HepG2 (cell line): Measurements from ENCODE around the gene BCL6. TPM values are rescaled to one million over a fixed set of nuclear protein-coding genes. Genes with fewer than 3 reads are reported as not detected.

Source experiments
- ATAC-seq: fragments of 200-7000 bp; cut with Tn5 transposase; 3 replicates; pipeline ENCODE4 v1.9.1; 2020; ENCODE audit warnings: mild to moderate bottlenecking, moderate library complexity
- BruUV-seq: library from RNA; stranded (reverse); fragments of 400-500 nt; replicated peaks from 2 replicates; lab custom pipeline; 2021; lab: Mats Ljungman, UMichigan
- CTCF ChIA-PET: fragments of 300-600 bp; formaldehyde crosslinking; extraction: SDS; loops from one replicate; lab custom pipeline; 2021; ENCODE audit warnings: low total read pairs, inconsistent platforms, low intra/inter-chr PET ratio; lab: Yijun Ruan, JAX
- POLR2A ChIA-PET: fragments of 350-600 bp; sonication (Branson Sonifier 250); formaldehyde crosslinking; loops from one replicate; lab custom pipeline; 2020; ENCODE audit warnings: antibody characterized with exemption, inconsistent platforms; lab: Yijun Ruan, JAX
- DNase-seq: peaks from one replicate; pipeline ENCODE4 v3.0.0-alpha.2; 2015; ENCODE audit warnings: low spot score
- FAIRE-seq: peaks from 3 replicates; lab custom pipeline; 2011; peaks lifted over from hg19 to GRCh38; lab: Jason Lieb, UNC
- H2AFZ ChIP-seq: one replicate; pipeline ENCODE4 v1.6.1; 2011; ENCODE audit warnings: low read length, inconsistent platforms
- H3K27ac ChIP-seq: fragments of 300-600 bp; 3 replicates; pipeline ENCODE4 v1.8.0; 2011; ENCODE audit warnings: mixed run types, mild to moderate bottlenecking, mixed read lengths, low read length, inconsistent platforms; ENCODE audit not compliant: insufficient read depth; ENCODE audit errors: extremely low read length
- H3K27me3 ChIP-seq, 2 experiments: fragments of 200-600 bp in 1 of 2; 2 replicates in 1 of 2; 3 replicates in 1 of 2; pipeline versions ENCODE4 v1.6.0 to v1.8.0; 2011; ENCODE audit warnings: low read length in 2 of 2, mild to moderate bottlenecking in 2 of 2, moderate library complexity in 2 of 2, inconsistent platforms in 1 of 2; ENCODE audit not compliant: insufficient read depth in 2 of 2, control insufficient read depth in 1 of 2
- H3K36me3 ChIP-seq, 2 experiments: fragments of 200-600 bp in 1 of 2; replicated peaks in 1 of 2; 2 replicates in 1 of 2; 3 replicates in 1 of 2; pipeline versions ENCODE4 v1.5.1 to v1.8.0; 2011; ENCODE audit warnings: low read length in 2 of 2, inconsistent platforms in 1 of 2; ENCODE audit not compliant: insufficient read depth in 2 of 2, control insufficient read depth in 1 of 2
- H3K4me1 ChIP-seq: 2 replicates; pipeline ENCODE4 v1.5.1; 2012; ENCODE audit warnings: low read length, inconsistent platforms; ENCODE audit not compliant: insufficient read depth
- H3K4me2 ChIP-seq: 2 replicates; pipeline ENCODE4 v1.6.0; 2011; ENCODE audit warnings: low read depth, low read length, inconsistent platforms
- H3K4me3 ChIP-seq, 3 experiments: fragments of 200-600 bp in 1 of 3; sonication (generic), shearing (Covaris generic) in 1 of 3; replicated peaks in 1 of 3; 2 replicates each; pipeline ENCODE4 v1.5.1; 2011 to 2016; ENCODE audit warnings: low read length in 3 of 3, inconsistent platforms in 2 of 3, low read depth in 2 of 3, mild to moderate bottlenecking in 2 of 3, control low read depth in 1 of 3, mixed read lengths in 1 of 3; ENCODE audit not compliant: insufficient read depth in 1 of 3
- H3K79me2 ChIP-seq: one replicate; pipeline ENCODE4 v1.6.1; 2011; ENCODE audit warnings: low read length, inconsistent platforms; ENCODE audit not compliant: insufficient read depth
- H3K9ac ChIP-seq: 2 replicates; pipeline ENCODE4 v1.6.0; 2011; ENCODE audit warnings: mild to moderate bottlenecking, low read depth, low read length, inconsistent platforms; ENCODE audit not compliant: insufficient read depth
- H3K9me3 ChIP-seq: 2 replicates; pipeline ENCODE4 v1.5.1; 2012; ENCODE audit warnings: mild to moderate bottlenecking, low read length
- H4K20me1 ChIP-seq: 2 replicates; pipeline ENCODE4 v1.6.0; 2011; ENCODE audit warnings: inconsistent platforms, mild to moderate bottlenecking, low read length, moderate library complexity; ENCODE audit not compliant: insufficient read depth
- ATRX ChIP-seq: sonication (generic); formaldehyde crosslinking; IDR thresholded peaks from 2 replicates; pipeline ENCODE4 v1.4.0; 2020; ENCODE audit warnings: missing genetic modification reagents, borderline replicate concordance
- CHD4 ChIP-seq: fragments of 200-600 bp; sonication (generic); IDR thresholded peaks from 2 replicates; pipeline ENCODE4 v1.7.0; 2017; ENCODE audit warnings: mild to moderate bottlenecking, low read length, borderline replicate concordance
- EP300 ChIP-seq, 3 experiments: sonication (generic) in 1 of 3; formaldehyde crosslinking in 1 of 3; IDR thresholded peaks; 2 replicates each; pipeline versions ENCODE4 v1.5.1 to v1.6.1; 2011 to 2020; ENCODE audit warnings: low read depth in 2 of 3, low read length in 2 of 3, borderline replicate concordance in 1 of 3, improper control_type of control experiment in 1 of 3, mild to moderate bottlenecking in 1 of 3, missing genetic modification reagents in 1 of 3, moderate library complexity in 1 of 3
- GLI4 ChIP-seq: sonication (generic); formaldehyde crosslinking; IDR thresholded peaks from 2 replicates; pipeline ENCODE4 v1.5.1; 2020; ENCODE audit warnings: missing genetic modification reagents, mild to moderate bottlenecking, moderate library complexity, borderline replicate concordance
- JARID2 ChIP-seq: sonication (generic); formaldehyde crosslinking; IDR thresholded peaks from 2 replicates; pipeline ENCODE4 v1.8.1; 2023; ENCODE audit warnings: missing genetic modification reagents, inconsistent platforms; ENCODE audit not compliant: insufficient replicate concordance
- JUN ChIP-seq: sonication (generic); formaldehyde crosslinking; IDR thresholded peaks from 2 replicates; pipeline ENCODE4 v1.4.0; 2020; ENCODE audit warnings: mild to moderate bottlenecking, missing genetic modification reagents
- NFE2L1 ChIP-seq: sonication (generic); formaldehyde crosslinking; IDR thresholded peaks from 2 replicates; pipeline ENCODE4 v1.4.0; 2020; ENCODE audit warnings: missing genetic modification reagents, mild to moderate bottlenecking, borderline replicate concordance
- TCF12 ChIP-seq, 2 experiments: fragments of 450-650 bp in 1 of 2; sonication (generic) in 1 of 2; formaldehyde crosslinking in 1 of 2; IDR thresholded peaks; 2 replicates each; pipeline versions ENCODE4 v1.6.1 to v1.8.0; 2017 to 2022; ENCODE audit warnings: antibody characterized with exemption in 1 of 2, mild to moderate bottlenecking in 1 of 2, missing genetic modification reagents in 1 of 2, moderate library complexity in 1 of 2
- ZSCAN25 ChIP-seq: sonication (generic); formaldehyde crosslinking; IDR thresholded peaks from 2 replicates; pipeline ENCODE4 v1.8.0; 2022; ENCODE audit warnings: mild to moderate bottlenecking, missing genetic modification reagents
- WGBS: methylation state at CpG from one replicate; pipeline ENCODE4 v1.1.6; 2017; ENCODE audit warnings: low lambda C conversion rate; 5-methylcytosine and 5-hydroxymethylcytosine counted together
- in situ Hi-C: cut with HindIII; loops from 2 replicates; pipeline ENCODE4 v1.10.0; 2017; ENCODE audit warnings: low pct_unique_long_range_greater_than_20kb; ENCODE audit not compliant: extremely low pct_ligation_motif_present
- intact Hi-C: fragments of 100-400 bp; cut with micrococcal nuclease; formaldehyde crosslinking; loops from one replicate; pipeline ENCODE4 v1.10.0; 2022; ENCODE audit not compliant: unreplicated experiment
- polyA plus RNA-seq, 8 experiments: library from polyadenylated mRNA; depleted of rRNA in 3 of 8; stranded (reverse) in 7 of 8; unstranded in 1 of 8; fragments of >200 nt; fragmentation: Illumina TruSeq in 4 of 8; extraction: Trizol in 4 of 8; gene quantifications; 2 replicates each; pipeline versions ENCODE4 v1.2.1 to v1.2.3, GENCODE V29; 2011 to 2016; ENCODE audit warnings: low read depth in 4 of 8, missing spikeins in 1 of 8, mixed read lengths in 1 of 8; ENCODE audit not compliant: insufficient read depth in 1 of 8
- total RNA-seq, 5 experiments: library from RNA; depleted of rRNA; stranded (reverse); fragments of >200 nt; fragmentation: Illumina TruSeq; extraction: Trizol; gene quantifications; 2 replicates each; pipeline ENCODE4 v1.2.3, GENCODE V29; 2016; ENCODE audit warnings: low read depth in 1 of 5
- TF ChIP-seq, protein P1 (sequence below): sonication (generic); formaldehyde crosslinking; IDR thresholded peaks from 2 replicates; pipeline ENCODE4 v1.4.0; 2020; ENCODE audit warnings: mild to moderate bottlenecking, missing genetic modification reagents, borderline replicate concordance
- TF ChIP-seq, protein P2 (sequence below): IDR thresholded peaks from 2 replicates; pipeline ENCODE4 v1.6.1; 2012; ENCODE audit warnings: low read length, improper control_type of control experiment

The BCL6 gene
- total and polyA plus RNA-seq, 2 of the 13 experiments (the other 11 are each of a cell fraction or from before 2014, with no cell fraction given), result 21.2 to 53.7 TPM

GRCh38 chr3:187763850-187764648 is 18.8 kb upstream of the BCL6 start:
- no peak for ATAC-seq
- POLR2A ChIA-PET, result interaction anchor here (3.0 kb wide), 1 partner anchor 14 kb away, joined by 17 read pairs; no protein-coding TSS in a partner anchor
- BruUV-seq, result no TSS peak
- TF ChIP-seq EP300 (IDR thresholded peaks at IDR 0.05; ENCODE audit: low read depth in 2 of 2, low read length in 2 of 2) (no peak), EP300 (CRISPR knock-in tag; IDR thresholded peaks at IDR 0.05; ENCODE audit: borderline replicate concordance) (no peak), ATRX (CRISPR knock-in tag) (no peak), CHD4 (no peak), GLI4 (CRISPR knock-in tag) (no peak), JARID2 (no peak), JUN (CRISPR knock-in tag) (no peak), ZSCAN25 (CRISPR knock-in tag) (no peak), NFE2L1 (CRISPR knock-in tag) (no peak), TCF12 (IDR thresholded peaks at IDR 0.05) (no peak), TCF12 (CRISPR knock-in tag; IDR thresholded peaks at IDR 0.05) (no peak)
- TF ChIP-seq, protein P1, sequence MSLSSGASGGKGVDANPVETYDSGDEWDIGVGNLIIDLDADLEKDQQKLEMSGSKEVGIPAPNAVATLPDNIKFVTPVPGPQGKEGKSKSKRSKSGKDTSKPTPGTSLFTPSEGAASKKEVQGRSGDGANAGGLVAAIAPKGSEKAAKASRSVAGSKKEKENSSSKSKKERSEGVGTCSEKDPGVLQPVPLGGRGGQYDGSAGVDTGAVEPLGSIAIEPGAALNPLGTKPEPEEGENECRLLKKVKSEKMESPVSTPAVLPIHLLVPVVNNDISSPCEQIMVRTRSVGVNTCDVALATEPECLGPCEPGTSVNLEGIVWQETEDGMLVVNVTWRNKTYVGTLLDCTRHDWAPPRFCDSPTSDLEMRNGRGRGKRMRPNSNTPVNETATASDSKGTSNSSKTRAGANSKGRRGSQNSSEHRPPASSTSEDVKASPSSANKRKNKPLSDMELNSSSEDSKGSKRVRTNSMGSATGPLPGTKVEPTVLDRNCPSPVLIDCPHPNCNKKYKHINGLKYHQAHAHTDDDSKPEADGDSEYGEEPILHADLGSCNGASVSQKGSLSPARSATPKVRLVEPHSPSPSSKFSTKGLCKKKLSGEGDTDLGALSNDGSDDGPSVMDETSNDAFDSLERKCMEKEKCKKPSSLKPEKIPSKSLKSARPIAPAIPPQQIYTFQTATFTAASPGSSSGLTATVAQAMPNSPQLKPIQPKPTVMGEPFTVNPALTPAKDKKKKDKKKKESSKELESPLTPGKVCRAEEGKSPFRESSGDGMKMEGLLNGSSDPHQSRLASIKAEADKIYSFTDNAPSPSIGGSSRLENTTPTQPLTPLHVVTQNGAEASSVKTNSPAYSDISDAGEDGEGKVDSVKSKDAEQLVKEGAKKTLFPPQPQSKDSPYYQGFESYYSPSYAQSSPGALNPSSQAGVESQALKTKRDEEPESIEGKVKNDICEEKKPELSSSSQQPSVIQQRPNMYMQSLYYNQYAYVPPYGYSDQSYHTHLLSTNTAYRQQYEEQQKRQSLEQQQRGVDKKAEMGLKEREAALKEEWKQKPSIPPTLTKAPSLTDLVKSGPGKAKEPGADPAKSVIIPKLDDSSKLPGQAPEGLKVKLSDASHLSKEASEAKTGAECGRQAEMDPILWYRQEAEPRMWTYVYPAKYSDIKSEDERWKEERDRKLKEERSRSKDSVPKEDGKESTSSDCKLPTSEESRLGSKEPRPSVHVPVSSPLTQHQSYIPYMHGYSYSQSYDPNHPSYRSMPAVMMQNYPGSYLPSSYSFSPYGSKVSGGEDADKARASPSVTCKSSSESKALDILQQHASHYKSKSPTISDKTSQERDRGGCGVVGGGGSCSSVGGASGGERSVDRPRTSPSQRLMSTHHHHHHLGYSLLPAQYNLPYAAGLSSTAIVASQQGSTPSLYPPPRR (CRISPR knock-in tag), result no peak
- TF ChIP-seq, protein P2, sequence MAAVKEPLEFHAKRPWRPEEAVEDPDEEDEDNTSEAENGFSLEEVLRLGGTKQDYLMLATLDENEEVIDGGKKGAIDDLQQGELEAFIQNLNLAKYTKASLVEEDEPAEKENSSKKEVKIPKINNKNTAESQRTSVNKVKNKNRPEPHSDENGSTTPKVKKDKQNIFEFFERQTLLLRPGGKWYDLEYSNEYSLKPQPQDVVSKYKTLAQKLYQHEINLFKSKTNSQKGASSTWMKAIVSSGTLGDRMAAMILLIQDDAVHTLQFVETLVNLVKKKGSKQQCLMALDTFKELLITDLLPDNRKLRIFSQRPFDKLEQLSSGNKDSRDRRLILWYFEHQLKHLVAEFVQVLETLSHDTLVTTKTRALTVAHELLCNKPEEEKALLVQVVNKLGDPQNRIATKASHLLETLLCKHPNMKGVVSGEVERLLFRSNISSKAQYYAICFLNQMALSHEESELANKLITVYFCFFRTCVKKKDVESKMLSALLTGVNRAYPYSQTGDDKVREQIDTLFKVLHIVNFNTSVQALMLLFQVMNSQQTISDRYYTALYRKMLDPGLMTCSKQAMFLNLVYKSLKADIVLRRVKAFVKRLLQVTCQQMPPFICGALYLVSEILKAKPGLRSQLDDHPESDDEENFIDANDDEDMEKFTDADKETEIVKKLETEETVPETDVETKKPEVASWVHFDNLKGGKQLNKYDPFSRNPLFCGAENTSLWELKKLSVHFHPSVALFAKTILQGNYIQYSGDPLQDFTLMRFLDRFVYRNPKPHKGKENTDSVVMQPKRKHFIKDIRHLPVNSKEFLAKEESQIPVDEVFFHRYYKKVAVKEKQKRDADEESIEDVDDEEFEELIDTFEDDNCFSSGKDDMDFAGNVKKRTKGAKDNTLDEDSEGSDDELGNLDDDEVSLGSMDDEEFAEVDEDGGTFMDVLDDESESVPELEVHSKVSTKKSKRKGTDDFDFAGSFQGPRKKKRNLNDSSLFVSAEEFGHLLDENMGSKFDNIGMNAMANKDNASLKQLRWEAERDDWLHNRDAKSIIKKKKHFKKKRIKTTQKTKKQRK, result no peak

More at GRCh38 chr3:187763850-187764648, 18.8 kb upstream of the BCL6 start:
- Histone ChIP-seq H3K9ac (no peak overlapping the region), H3K79me2 (no peaks in the 10 kb centered on the region), H3K4me3 (no peak overlapping the region), H4K20me1 (no peaks in the 10 kb centered on the region), H3K27me3 (no peaks in the 10 kb centered on the region), H3K9me3 (no peaks in the 10 kb centered on the region), H2AFZ (no peak overlapping the region), H3K4me1 (peaks cover 34% of the 10 kb centered on the region), H3K4me2 (no peak overlapping the region), H3K36me3 (no peaks in the 10 kb centered on the region), H3K27ac (no peak overlapping the region)
- intact Hi-C loops, result no loop called here
- WGBS, result 87% methylated on average over 7 of the region's 7 CpGs
- CTCF ChIA-PET, result no interaction called here
- FAIRE-seq (no peak), DNase-seq (no peak)
- in situ Hi-C loops, result no loop called here
